HepG2 (cell line): ENCODE results near the gene PRDX3. TPM values are rescaled to one million over a fixed set of nuclear protein-coding genes. Genes with fewer than 3 reads are reported as not detected.
A peak's percentile ranks its signal among the peaks of the same experiment; 100 is the strongest.

Experiments
- BCL6 ChIP-seq: IDR thresholded peaks from 2 replicates; pipeline ENCODE4 v1.6.1; 2016; ENCODE audit warnings: missing genetic modification reagents, missing compliant biosample characterization
- ESRRA ChIP-seq: sonication (generic); formaldehyde crosslinking; IDR thresholded peaks from 2 replicates; pipeline ENCODE4 v1.5.1; 2020; ENCODE audit warnings: mild to moderate bottlenecking, low read depth, missing genetic modification reagents
- FOXA1 ChIP-seq, 2 experiments: fragments of 450-650 bp in 1 of 2; sonication (generic) in 1 of 2; formaldehyde crosslinking in 1 of 2; IDR thresholded peaks; 2 replicates each; pipeline versions ENCODE4 v1.4.0 to v1.6.1; 2016 to 2020; ENCODE audit warnings: missing genetic modification reagents in 1 of 2
- JUN ChIP-seq: sonication (generic); formaldehyde crosslinking; IDR thresholded peaks from 2 replicates; pipeline ENCODE4 v1.4.0; 2020; ENCODE audit warnings: mild to moderate bottlenecking, missing genetic modification reagents
- KLF6 ChIP-seq: IDR thresholded peaks from 2 replicates; pipeline ENCODE4 v1.8.0; 2016; ENCODE audit warnings: missing biosample characterization, missing genetic modification reagents
- NCOR1 ChIP-seq: fragments of 200-600 bp; sonication (generic); IDR thresholded peaks from 2 replicates; pipeline ENCODE4 v1.7.0; 2017; ENCODE audit warnings: antibody characterized with exemption, low read length, borderline replicate concordance
- STAT6 ChIP-seq: sonication (generic); formaldehyde crosslinking; IDR thresholded peaks from 2 replicates; pipeline ENCODE4 v1.4.0; 2020; ENCODE audit warnings: missing genetic modification reagents, mild to moderate bottlenecking, borderline replicate concordance
- ZBTB21 ChIP-seq: sonication (generic); formaldehyde crosslinking; IDR thresholded peaks from 2 replicates; pipeline ENCODE4 v1.4.0; 2020; ENCODE audit warnings: missing genetic modification reagents
- ZNF136 ChIP-seq: sonication (generic); formaldehyde crosslinking; IDR thresholded peaks from 2 replicates; pipeline ENCODE4 v1.8.1; 2022; ENCODE audit warnings: low read depth, mild to moderate bottlenecking, moderate library complexity, missing genetic modification reagents
- ZNF160 ChIP-seq: sonication (generic); formaldehyde crosslinking; IDR thresholded peaks from 2 replicates; pipeline ENCODE4 v1.8.0; 2022; ENCODE audit warnings: mild to moderate bottlenecking, inconsistent platforms, missing genetic modification reagents
- ZNF17 ChIP-seq: sonication (generic); formaldehyde crosslinking; IDR thresholded peaks from 2 replicates; pipeline ENCODE4 v1.5.0; 2020; ENCODE audit warnings: mild to moderate bottlenecking, missing genetic modification reagents
- ZNF891 ChIP-seq: sonication (generic); formaldehyde crosslinking; IDR thresholded peaks from 2 replicates; pipeline ENCODE4 v1.5.0; 2020; ENCODE audit warnings: mild to moderate bottlenecking, missing genetic modification reagents
- polyA plus RNA-seq, 8 experiments: library from polyadenylated mRNA; depleted of rRNA in 3 of 8; stranded (reverse) in 7 of 8; unstranded in 1 of 8; fragments of >200 nt; fragmentation: Illumina TruSeq in 4 of 8; extraction: Trizol in 4 of 8; gene quantifications; 2 replicates each; pipeline versions ENCODE4 v1.2.1 to v1.2.3, GENCODE V29; 2011 to 2016; ENCODE audit warnings: low read depth in 4 of 8, missing spikeins in 1 of 8, mixed read lengths in 1 of 8; ENCODE audit not compliant: insufficient read depth in 1 of 8
- total RNA-seq, 5 experiments: library from RNA; depleted of rRNA; stranded (reverse); fragments of >200 nt; fragmentation: Illumina TruSeq; extraction: Trizol; gene quantifications; 2 replicates each; pipeline ENCODE4 v1.2.3, GENCODE V29; 2016; ENCODE audit warnings: low read depth in 1 of 5
- TF ChIP-seq, protein P1 (sequence below): sonication (generic); formaldehyde crosslinking; IDR thresholded peaks from 2 replicates; pipeline ENCODE4 v1.4.0; 2020; ENCODE audit warnings: missing genetic modification reagents, borderline replicate concordance
- TF ChIP-seq, protein P2 (sequence below): sonication (generic); formaldehyde crosslinking; IDR thresholded peaks from 2 replicates; pipeline ENCODE4 v1.9.0; 2021; ENCODE audit warnings: missing genetic modification reagents, borderline replicate concordance

Gene PRDX3
- total and polyA plus RNA-seq, 2 of the 13 experiments (the other 11 are each of a cell fraction or from before 2014, with no cell fraction given): 407 to 565 TPM

DNA sequence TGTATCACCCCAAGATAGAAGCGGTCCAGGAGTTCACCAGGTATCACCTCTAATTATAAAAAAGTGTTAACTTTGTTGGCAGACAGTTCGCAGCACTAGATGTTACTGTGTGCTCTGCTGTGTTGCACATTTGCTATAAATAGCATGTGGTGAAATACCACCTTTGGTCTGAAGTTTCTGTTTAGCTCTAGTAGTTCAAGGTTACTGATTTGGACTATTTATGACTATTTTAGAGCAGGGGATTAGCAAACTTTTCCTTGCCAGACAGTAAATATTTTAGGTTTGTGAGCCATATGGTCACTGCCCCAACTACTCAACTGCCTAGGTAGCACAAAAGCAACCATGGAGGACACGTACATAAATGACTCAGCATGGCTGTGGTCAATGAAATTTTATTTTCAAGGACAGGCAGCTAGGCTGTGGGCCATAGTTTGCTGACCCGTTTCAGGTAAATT, 58.2 kb downstream of the PRDX3 start (continued):
- TF ChIP-seq, protein P1, sequence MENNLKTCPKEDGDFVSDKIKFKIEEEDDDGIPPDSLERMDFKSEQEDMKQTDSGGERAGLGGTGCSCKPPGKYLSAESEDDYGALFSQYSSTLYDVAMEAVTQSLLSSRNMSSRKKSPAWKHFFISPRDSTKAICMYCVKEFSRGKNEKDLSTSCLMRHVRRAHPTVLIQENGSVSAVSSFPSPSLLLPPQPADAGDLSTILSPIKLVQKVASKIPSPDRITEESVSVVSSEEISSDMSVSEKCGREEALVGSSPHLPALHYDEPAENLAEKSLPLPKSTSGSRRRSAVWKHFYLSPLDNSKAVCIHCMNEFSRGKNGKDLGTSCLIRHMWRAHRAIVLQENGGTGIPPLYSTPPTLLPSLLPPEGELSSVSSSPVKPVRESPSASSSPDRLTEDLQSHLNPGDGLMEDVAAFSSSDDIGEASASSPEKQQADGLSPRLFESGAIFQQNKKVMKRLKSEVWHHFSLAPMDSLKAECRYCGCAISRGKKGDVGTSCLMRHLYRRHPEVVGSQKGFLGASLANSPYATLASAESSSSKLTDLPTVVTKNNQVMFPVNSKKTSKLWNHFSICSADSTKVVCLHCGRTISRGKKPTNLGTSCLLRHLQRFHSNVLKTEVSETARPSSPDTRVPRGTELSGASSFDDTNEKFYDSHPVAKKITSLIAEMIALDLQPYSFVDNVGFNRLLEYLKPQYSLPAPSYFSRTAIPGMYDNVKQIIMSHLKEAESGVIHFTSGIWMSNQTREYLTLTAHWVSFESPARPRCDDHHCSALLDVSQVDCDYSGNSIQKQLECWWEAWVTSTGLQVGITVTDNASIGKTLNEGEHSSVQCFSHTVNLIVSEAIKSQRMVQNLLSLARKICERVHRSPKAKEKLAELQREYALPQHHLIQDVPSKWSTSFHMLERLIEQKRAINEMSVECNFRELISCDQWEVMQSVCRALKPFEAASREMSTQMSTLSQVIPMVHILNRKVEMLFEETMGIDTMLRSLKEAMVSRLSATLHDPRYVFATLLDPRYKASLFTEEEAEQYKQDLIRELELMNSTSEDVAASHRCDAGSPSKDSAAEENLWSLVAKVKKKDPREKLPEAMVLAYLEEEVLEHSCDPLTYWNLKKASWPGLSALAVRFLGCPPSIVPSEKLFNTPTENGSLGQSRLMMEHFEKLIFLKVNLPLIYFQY: peak; percentile 87; the same call in 1 of the 2 replicates
- 0 out of 2 replicates have a peak, but pooled peaks have one; percentile 30 for TF ChIP-seq ZNF160
- peak; percentile 48; the same call in 1 of the 2 replicates for TF ChIP-seq ESRRA (CRISPR knock-in tag)
- peak; percentile 68; the same call in 1 of the 2 replicates for TF ChIP-seq JUN (CRISPR knock-in tag)
- TF ChIP-seq BCL6 (CRISPR knock-in tag): peak; percentile 96
- TF ChIP-seq FOXA1 (IDR thresholded peaks at IDR 0.05): no peak
- TF ChIP-seq FOXA1 (CRISPR knock-in tag; IDR thresholded peaks at IDR 0.05): peak; percentile 69
- TF ChIP-seq, protein P2, sequence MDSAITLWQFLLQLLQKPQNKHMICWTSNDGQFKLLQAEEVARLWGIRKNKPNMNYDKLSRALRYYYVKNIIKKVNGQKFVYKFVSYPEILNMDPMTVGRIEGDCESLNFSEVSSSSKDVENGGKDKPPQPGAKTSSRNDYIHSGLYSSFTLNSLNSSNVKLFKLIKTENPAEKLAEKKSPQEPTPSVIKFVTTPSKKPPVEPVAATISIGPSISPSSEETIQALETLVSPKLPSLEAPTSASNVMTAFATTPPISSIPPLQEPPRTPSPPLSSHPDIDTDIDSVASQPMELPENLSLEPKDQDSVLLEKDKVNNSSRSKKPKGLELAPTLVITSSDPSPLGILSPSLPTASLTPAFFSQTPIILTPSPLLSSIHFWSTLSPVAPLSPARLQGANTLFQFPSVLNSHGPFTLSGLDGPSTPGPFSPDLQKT (CRISPR knock-in tag): no peak
- TF ChIP-seq KLF6 (CRISPR knock-in tag): peak; percentile 63
- TF ChIP-seq ZNF891 (CRISPR knock-in tag): no peak
- 0 out of 2 replicates have a peak, but pooled peaks have one; percentile 38 for TF ChIP-seq ZBTB21
- TF ChIP-seq ZNF17 (CRISPR knock-in tag): no peak
- peak; percentile 99 for TF ChIP-seq NCOR1
- TF ChIP-seq ZNF136 (CRISPR knock-in tag): no peak; the same call in 1 of the 2 replicates
- TF ChIP-seq STAT6 (CRISPR knock-in tag): peak; percentile 97
